Cardiac fibroblast (primary cell): ENCODE measurements around the gene ARHGAP42.

Experiments
- DNase-seq, 2 donors: peaks; one replicate each; pipeline versions ENCODE4 v3.0.0 to v3.0.0-alpha.2; 2010; ENCODE audit warnings: low read depth in 2 of 2
- H3K4me3 ChIP-seq, 2 donors: replicated peaks in 1 of 2; 1 replicate in 1 of 2; 2 replicates in 1 of 2; pipeline ENCODE4 v1.5.1; 2011; ENCODE audit warnings: low read depth in 2 of 2, low read length in 2 of 2, mild to moderate bottlenecking in 2 of 2, moderate library complexity in 1 of 2
- TF ChIP-seq, protein P1 (sequence below): IDR thresholded peaks from one replicate; pipeline ENCODE4 v1.5.1; 2011; ENCODE audit warnings: low read depth, mild to moderate bottlenecking, low read length, inconsistent platforms

Gene ARHGAP42

DNA sequence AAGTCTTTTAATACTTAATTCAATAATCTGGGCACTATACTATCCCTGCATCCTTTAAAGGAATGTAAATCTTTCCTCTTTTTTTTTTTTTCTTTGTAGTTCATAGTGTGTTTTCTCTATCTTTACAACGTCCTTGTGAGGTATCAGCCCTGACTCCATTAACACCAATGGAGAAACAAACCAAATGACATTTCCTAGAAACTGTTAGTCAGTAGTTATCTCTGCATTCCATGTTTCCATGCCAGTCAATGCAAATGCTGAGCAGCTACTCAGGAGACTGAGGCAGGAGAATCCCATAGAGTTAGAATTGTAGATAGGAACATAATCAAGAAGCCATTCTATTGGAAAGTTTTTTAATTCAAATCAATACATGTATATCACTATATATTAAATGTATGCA, 182.2 kb downstream of the ARHGAP42 start:
- DNase-seq, result no peak
- TF ChIP-seq, protein P1, sequence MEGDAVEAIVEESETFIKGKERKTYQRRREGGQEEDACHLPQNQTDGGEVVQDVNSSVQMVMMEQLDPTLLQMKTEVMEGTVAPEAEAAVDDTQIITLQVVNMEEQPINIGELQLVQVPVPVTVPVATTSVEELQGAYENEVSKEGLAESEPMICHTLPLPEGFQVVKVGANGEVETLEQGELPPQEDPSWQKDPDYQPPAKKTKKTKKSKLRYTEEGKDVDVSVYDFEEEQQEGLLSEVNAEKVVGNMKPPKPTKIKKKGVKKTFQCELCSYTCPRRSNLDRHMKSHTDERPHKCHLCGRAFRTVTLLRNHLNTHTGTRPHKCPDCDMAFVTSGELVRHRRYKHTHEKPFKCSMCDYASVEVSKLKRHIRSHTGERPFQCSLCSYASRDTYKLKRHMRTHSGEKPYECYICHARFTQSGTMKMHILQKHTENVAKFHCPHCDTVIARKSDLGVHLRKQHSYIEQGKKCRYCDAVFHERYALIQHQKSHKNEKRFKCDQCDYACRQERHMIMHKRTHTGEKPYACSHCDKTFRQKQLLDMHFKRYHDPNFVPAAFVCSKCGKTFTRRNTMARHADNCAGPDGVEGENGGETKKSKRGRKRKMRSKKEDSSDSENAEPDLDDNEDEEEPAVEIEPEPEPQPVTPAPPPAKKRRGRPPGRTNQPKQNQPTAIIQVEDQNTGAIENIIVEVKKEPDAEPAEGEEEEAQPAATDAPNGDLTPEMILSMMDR, result no peak
- H3K4me3 ChIP-seq, result no peak overlapping the region

DNA sequence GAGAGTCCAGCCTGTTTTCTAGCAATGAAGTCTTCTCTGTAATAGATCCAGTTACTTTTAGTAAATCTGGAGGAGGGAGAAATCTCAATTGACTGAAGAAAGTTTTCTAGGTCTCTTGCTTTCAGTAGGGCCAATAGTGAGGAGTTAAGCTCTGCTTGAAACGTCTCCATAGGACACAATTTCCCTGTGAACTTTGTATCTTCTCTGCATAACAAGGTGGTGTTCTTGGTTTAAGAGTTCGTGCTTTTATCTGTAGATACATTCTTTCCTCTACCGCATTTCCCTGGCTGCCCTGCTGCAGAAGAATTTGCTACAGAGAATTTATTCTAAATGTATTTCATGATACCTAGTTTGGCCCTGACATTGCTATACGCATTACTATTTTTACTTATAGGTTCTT, 183.1 kb downstream of the ARHGAP42 start:
- H3K4me3 ChIP-seq, result no peak overlapping the region
- TF ChIP-seq, protein P1, result no peak
- DNase-seq, result no peak

DNA sequence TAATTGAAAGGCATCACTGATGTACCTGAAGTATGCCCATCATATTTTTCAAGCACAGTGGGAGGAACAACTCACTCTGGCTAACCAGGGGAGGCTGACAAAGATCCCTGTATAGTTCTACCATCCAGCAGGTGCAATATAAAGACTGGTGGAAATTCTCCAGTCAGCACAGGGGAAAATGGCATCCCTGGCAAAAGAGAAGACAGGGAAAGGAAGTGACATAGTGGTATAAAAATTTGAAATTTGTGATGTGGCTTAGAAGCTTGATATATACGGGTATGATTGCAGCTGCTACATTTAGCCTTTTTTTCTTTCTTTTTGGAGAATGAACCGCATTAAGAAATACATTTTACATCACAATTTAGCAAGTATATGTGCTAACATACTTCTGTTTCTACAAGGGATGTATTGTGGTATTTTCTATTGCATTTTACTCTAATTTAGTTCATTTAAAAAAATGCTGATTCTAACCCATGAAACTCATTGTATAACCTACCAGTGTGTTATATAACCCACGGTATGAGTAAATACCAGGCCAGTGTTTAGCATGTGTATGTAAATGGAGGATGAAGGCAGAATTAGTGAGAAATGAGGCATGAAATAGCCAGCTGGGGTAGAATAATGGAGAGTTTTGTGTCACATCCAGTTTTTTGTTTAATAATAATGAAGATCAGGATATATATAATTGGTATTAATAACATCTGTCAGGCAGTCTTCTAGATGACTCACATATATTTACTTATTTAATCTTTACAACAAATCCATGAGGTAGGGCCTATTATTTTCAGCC, 186.1 kb downstream of the ARHGAP42 start:
- TF ChIP-seq, protein P1, result no peak
- no peak overlapping the region for H3K4me3 ChIP-seq
- peak in 1 of 2 donors; percentile 36 for DNase-seq

DNA sequence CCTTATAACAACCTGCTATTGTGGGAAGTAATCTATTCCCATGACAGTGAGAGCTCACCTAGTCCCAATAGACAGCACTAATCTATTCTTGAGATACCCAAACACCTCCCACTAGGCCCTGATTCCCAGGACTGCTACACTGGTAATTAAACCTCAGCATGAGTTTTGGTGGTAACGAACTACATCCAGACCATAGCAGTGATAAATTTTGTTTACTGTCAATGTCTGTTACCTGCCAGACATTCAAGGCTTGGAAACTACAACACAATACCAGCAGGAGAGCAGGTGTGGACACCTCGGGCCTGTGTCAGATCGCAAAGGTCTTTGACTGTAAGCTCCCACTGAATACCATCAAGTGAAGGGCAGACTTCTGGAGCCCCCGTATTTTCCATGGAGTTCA, 187.1 kb downstream of the ARHGAP42 start:
- no peak overlapping the region for H3K4me3 ChIP-seq
- TF ChIP-seq, protein P1, result no peak

DNA sequence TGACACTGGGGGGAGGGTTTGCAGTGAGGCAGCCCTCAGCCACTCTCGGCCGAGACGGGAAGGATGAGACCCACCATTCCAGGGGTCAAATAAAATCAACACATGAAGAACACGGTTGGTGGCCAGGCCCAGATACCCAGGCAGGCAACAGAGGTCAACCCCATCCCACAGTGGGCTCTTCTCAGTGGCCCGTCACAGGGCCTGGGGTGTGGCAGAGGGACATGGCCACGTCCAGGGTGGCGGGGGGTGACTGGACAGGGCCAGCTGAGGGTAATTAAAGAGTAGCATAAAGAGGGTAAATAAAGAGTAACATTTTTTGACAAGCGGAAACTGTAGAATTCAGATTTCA, 188.4 kb downstream of the ARHGAP42 start:
- DNase-seq, result no peak
- H3K4me3 ChIP-seq, result no peak overlapping the region
- TF ChIP-seq, protein P1, result no peak

More for the DNA sequence above, 187.1 kb downstream of the ARHGAP42 start:
- no peak for DNase-seq

DNA sequence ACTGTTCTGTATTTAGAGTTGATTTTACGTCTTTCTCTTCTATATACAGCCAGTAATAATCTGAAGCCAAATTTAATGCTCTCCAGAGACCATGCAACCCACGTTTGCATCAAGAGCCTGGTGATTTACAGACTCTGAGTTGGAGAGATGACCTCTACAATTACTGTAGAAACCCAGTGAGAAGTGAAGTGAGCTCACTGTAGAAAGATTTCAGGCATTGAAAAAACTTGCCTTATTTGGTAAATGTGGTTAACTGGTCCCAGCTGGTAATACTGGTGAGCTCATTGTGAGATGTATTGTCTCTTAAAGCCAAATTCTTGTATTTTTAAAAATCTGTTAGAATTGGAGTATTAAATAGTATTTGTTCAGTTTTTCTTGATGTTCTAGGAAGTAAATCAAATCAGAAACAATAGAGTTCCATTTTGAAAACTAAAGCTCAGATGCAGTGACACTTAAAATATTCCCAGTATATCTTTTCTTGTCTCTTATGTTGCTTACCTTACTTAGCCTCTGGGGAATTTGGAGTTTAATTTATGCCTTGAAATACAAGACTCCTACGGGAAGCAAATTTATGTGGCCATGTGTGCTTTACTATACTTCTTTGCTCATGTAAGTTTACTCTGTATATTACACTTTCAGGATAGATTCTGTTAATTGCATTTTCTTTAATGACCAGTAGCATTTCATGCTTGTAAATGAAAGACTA, 189.9 kb downstream of the ARHGAP42 start:
- TF ChIP-seq, protein P1, result no peak
- H3K4me3 ChIP-seq, result no peak overlapping the region
- peak; percentile 94 to 99 for DNase-seq
